Left renal cortex interstitium (tissue), 4 donors: Measurements from ENCODE around the gene SPA17. TPM values are rescaled to one million over a fixed set of nuclear protein-coding genes. Genes with fewer than 3 reads are reported as not detected.

Source experiments
- polyA plus RNA-seq, 4 donors: library from polyadenylated mRNA; unstranded; fragments of 120-200 nt; gene quantifications; one replicate each; pipeline ENCODE4 v1.2.1, GENCODE V29; 2013; ENCODE audit not compliant: insufficient read length in 4 of 4

Gene SPA17
- polyA plus RNA-seq, 4 donors = 18.3 to 24.0 (median 20.2) TPM

Other genes with a start within 250 kb of the SPA17 start
- gene OR8B4, start 249.0 kb upstream of the SPA17 start, polyA plus RNA-seq = not detected
- under 1 TPM in 2 of 4 donors, not detected in 2; 0.03 to 0.07 TPM for gene OR8B8, start 228.2 kb upstream of the SPA17 start, polyA plus RNA-seq
- gene OR8B12, start 130.2 kb upstream of the SPA17 start, polyA plus RNA-seq = not detected
- under 1 TPM in 2 of 4 donors, not detected in 2; 0.03 TPM for gene OR8A1, start 103.9 kb upstream of the SPA17 start, polyA plus RNA-seq
- not detected for gene PANX3, start 62.5 kb upstream of the SPA17 start, polyA plus RNA-seq
- 10 to 100 TPM; 25.7 to 42.6 (median 32.0) TPM for gene TBRG1, start 51.0 kb upstream of the SPA17 start, polyA plus RNA-seq
- 10 to 100 TPM; 28.2 to 35.3 (median 32.1) TPM for gene SIAE, start 165 bp upstream of the SPA17 start, polyA plus RNA-seq
- gene NRGN, start 66.0 kb downstream of the SPA17 start, polyA plus RNA-seq = 10 to 100 TPM; 13.9 to 27.5 (median 20.9) TPM
- 10 to 100 TPM in 1 of 4 donors, 1 to 10 TPM in 3; 5.3 to 10.7 (median 8.7) TPM for gene VSIG2, start 78.4 kb downstream of the SPA17 start, polyA plus RNA-seq
- 10 to 100 TPM; 61.9 to 73.2 (median 72.7) TPM for gene ESAM, start 88.4 kb downstream of the SPA17 start, polyA plus RNA-seq
- 10 to 100 TPM; 24.3 to 47.6 (median 33.8) TPM for gene MSANTD2, start 126.5 kb downstream of the SPA17 start, polyA plus RNA-seq
- gene ROBO3, start 191.5 kb downstream of the SPA17 start, polyA plus RNA-seq = 10 to 100 TPM; 16.7 to 35.1 (median 26.3) TPM
- 10 to 100 TPM; 16.9 to 25.4 (median 19.5) TPM for gene ROBO4, start 224.0 kb downstream of the SPA17 start, polyA plus RNA-seq
- gene HEPN1, start 245.3 kb downstream of the SPA17 start, polyA plus RNA-seq = 1 to 10 TPM in 3 of 4 donors, under 1 TPM in 1; 0.71 to 2.0 (median 1.2) TPM